ENCODE results near the gene LCT.
"Not testable (repeated sequence)": the region's sequence is repeated elsewhere in the genome, so short reads cannot be mapped to it uniquely, and the experiment has no call there.

LCT gene

GRCh38 chr2:135797497-135798274, 39.3 kb downstream of the LCT start:
- peak; percentile 65 to 70 for DNase-seq (ENCODE audit: low read depth in 2 of 2)

GRCh38 chr2:135796606-135797005, 40.4 kb downstream of the LCT start:
- no peak for DNase-seq (ENCODE audit: low read depth in 2 of 2)

GRCh38 chr2:135795641-135796040, 41.3 kb downstream of the LCT start:
- DNase-seq (ENCODE audit: low read depth in 2 of 2), result not testable (repeated sequence)

- peak; percentile 8 to 17 for DNase-seq (ENCODE audit: low read depth in 2 of 2)
These were observed 44.4 kb downstream of the LCT start for GRCh38 chr2:135792401-135793150.

GRCh38 chr2:135791418-135792190, 45.4 kb downstream of the LCT start:
- no peak for DNase-seq (ENCODE audit: low read depth in 2 of 2)

GRCh38 chr2:135790423-135790822, 46.6 kb downstream of the LCT start:
- no peak for DNase-seq (ENCODE audit: low read depth in 2 of 2)

GRCh38 chr2:135786823-135787222, 50.2 kb downstream of the LCT start:
- no peak for DNase-seq (ENCODE audit: low read depth in 2 of 2)

- DNase-seq (ENCODE audit: low read depth in 2 of 2), result no peak
These were observed 52.0 kb downstream of the LCT start for GRCh38 chr2:135785032-135785431.

- no peak for DNase-seq (ENCODE audit: low read depth in 2 of 2)
These were observed 53.5 kb downstream of the LCT start for GRCh38 chr2:135783439-135783838.

- no peak for DNase-seq (ENCODE audit: low read depth in 2 of 2)
These were observed 54.8 kb downstream of the LCT start for GRCh38 chr2:135782231-135782630.

- no peak for DNase-seq (ENCODE audit: low read depth in 2 of 2)
These were observed 60.6 kb downstream of the LCT start for GRCh38 chr2:135776367-135776766.

GRCh38 chr2:135775420-135775819, 61.6 kb downstream of the LCT start:
- no peak for DNase-seq (ENCODE audit: low read depth in 2 of 2)

- DNase-seq (ENCODE audit: low read depth in 2 of 2), result no peak
These were observed 63.1 kb downstream of the LCT start for GRCh38 chr2:135773917-135774316.

- DNase-seq (ENCODE audit: low read depth in 2 of 2), result no peak
These were observed 63.7 kb downstream of the LCT start for GRCh38 chr2:135773319-135773718.

- DNase-seq (ENCODE audit: low read depth in 2 of 2), result no peak
These were observed 68.1 kb downstream of the LCT start for GRCh38 chr2:135768863-135769262.

GRCh38 chr2:135762530-135762929, 74.5 kb downstream of the LCT start:
- no peak for DNase-seq (ENCODE audit: low read depth in 2 of 2)

- DNase-seq (ENCODE audit: low read depth in 2 of 2), result no peak
These were observed 75.0 kb downstream of the LCT start for GRCh38 chr2:135762022-135762421.

- DNase-seq (ENCODE audit: low read depth in 2 of 2), result no peak
These were observed 80.3 kb downstream of the LCT start for GRCh38 chr2:135756692-135757091.

- DNase-seq (ENCODE audit: low read depth in 2 of 2), result no peak
These were observed 81.4 kb downstream of the LCT start for GRCh38 chr2:135755573-135755972.

GRCh38 chr2:135745545-135745944, 91.4 kb downstream of the LCT start:
- no peak for DNase-seq (ENCODE audit: low read depth in 2 of 2)

GRCh38 chr2:135744760-135745314, 92.1 kb downstream of the LCT start:
- peak; percentile 3 to 15 for DNase-seq (ENCODE audit: low read depth in 2 of 2)

GRCh38 chr2:135743860-135744259, 93.1 kb downstream of the LCT start:
- no peak for DNase-seq (ENCODE audit: low read depth in 2 of 2)
